Muscle layer of colon (tissue), 2 donors: ENCODE results near the gene RELL1.
"Not testable (repeated sequence)": the region's sequence is repeated elsewhere in the genome, so short reads cannot be mapped to it uniquely, and the experiment has no call there.

ENCODE experiments used
- H3K27ac ChIP-seq: one replicate; pipeline ENCODE4 v1.7.0; 2013; ENCODE audit warnings: low read depth, mild to moderate bottlenecking, low read length, moderate library complexity
- H3K27me3 ChIP-seq, 2 donors: one replicate each; pipeline ENCODE4 v1.7.0; 2013; ENCODE audit warnings: low read length in 2 of 2, mild to moderate bottlenecking in 2 of 2; ENCODE audit not compliant: insufficient read depth in 2 of 2, control insufficient read depth in 1 of 2
- H3K36me3 ChIP-seq: one replicate; pipeline ENCODE4 v1.7.0; 2013; ENCODE audit warnings: mild to moderate bottlenecking, low read length; ENCODE audit not compliant: insufficient read depth
- H3K4me1 ChIP-seq: one replicate; pipeline ENCODE4 v1.7.0; 2013; ENCODE audit warnings: mild to moderate bottlenecking, low read length; ENCODE audit not compliant: insufficient read depth
- H3K4me3 ChIP-seq, 2 donors: one replicate each; pipeline ENCODE4 v1.7.0; 2013; ENCODE audit warnings: low read length in 2 of 2, low read depth in 1 of 2, mild to moderate bottlenecking in 1 of 2, moderate library complexity in 1 of 2
- H3K9ac ChIP-seq: one replicate; pipeline ENCODE4 v1.7.0; 2013; ENCODE audit warnings: low read length
- H3K9me3 ChIP-seq: one replicate; pipeline ENCODE4 v1.7.0; 2013; ENCODE audit warnings: mild to moderate bottlenecking, low read length
- donor health status: abdominal sarcoma.
- donor health status: Adenocarcinoma of cecum.

Gene RELL1

GRCh38 chr4:37675587-37676290 is 10.4 kb downstream of the RELL1 start:
- H3K4me3 ChIP-seq, result no peak overlapping the region
- no peak overlapping the region for H3K27ac ChIP-seq
- H3K9me3 ChIP-seq, result no peaks in the 10 kb centered on the region
- H3K27me3 ChIP-seq, result no peaks in the 10 kb centered on the region
- H3K4me1 ChIP-seq, result peaks cover 30% of the 10 kb centered on the region
- no peaks in the 10 kb centered on the region for H3K36me3 ChIP-seq
- no peak overlapping the region for H3K9ac ChIP-seq

GRCh38 chr4:37674439-37674838 is 11.7 kb downstream of the RELL1 start:
- Histone ChIP-seq H3K4me3 (no peak overlapping the region), H3K27ac (no peak overlapping the region), H3K4me1 (peaks cover 30% of the 10 kb centered on the region), H3K9me3 (no peaks in the 10 kb centered on the region), H3K27me3 (no peaks in the 10 kb centered on the region), H3K9ac (no peak overlapping the region), H3K36me3 (no peaks in the 10 kb centered on the region)

GRCh38 chr4:37673538-37674192 is 12.5 kb downstream of the RELL1 start:
- H3K9me3 ChIP-seq, result no peaks in the 10 kb centered on the region
- H3K4me1 ChIP-seq, result peaks cover 25% of the 10 kb centered on the region

GRCh38 chr4:37671072-37671471 is 15.1 kb downstream of the RELL1 start:
- no peak overlapping the region for H3K27ac ChIP-seq
- no peak overlapping the region for H3K4me3 ChIP-seq
- H3K9ac ChIP-seq, result no peak overlapping the region
- peaks cover 26% of the 10 kb centered on the region for H3K4me1 ChIP-seq
- H3K36me3 ChIP-seq, result no peaks in the 10 kb centered on the region
- H3K9me3 ChIP-seq, result no peaks in the 10 kb centered on the region
- H3K27me3 ChIP-seq, result no peaks in the 10 kb centered on the region

More at GRCh38 chr4:37673538-37674192, 12.5 kb downstream of the RELL1 start:
- no peak overlapping the region for H3K4me3 ChIP-seq
- H3K36me3 ChIP-seq, result no peaks in the 10 kb centered on the region
- H3K27ac ChIP-seq, result no peak overlapping the region
- no peak overlapping the region for H3K9ac ChIP-seq
- H3K27me3 ChIP-seq, result no peaks in the 10 kb centered on the region

- Histone ChIP-seq H3K4me3 (no peak overlapping the region), H3K27ac (no peak overlapping the region), H3K9ac (no peak overlapping the region), H3K27me3 (no peaks in the 10 kb centered on the region), H3K4me1 (peaks cover 26% of the 10 kb centered on the region), H3K36me3 (no peaks in the 10 kb centered on the region), H3K9me3 (no peaks in the 10 kb centered on the region)
Measured at GRCh38 chr4:37670249-37670648, 15.9 kb downstream of the RELL1 start.

- not testable (repeated sequence) for H3K27ac ChIP-seq
Measured at GRCh38 chr4:37669124-37669523, 17.1 kb downstream of the RELL1 start.

GRCh38 chr4:37667197-37668100 is 18.7 kb downstream of the RELL1 start:
- Histone ChIP-seq H3K36me3 (no peaks in the 10 kb centered on the region), H3K27ac (no peak overlapping the region), H3K4me3 (no peak overlapping the region), H3K4me1 (peaks cover 36% of the 10 kb centered on the region), H3K9me3 (no peaks in the 10 kb centered on the region), H3K9ac (no peak overlapping the region), H3K27me3 (no peaks in the 10 kb centered on the region)

More at GRCh38 chr4:37669124-37669523, 17.1 kb downstream of the RELL1 start:
- H3K9me3 ChIP-seq, H3K4me3 ChIP-seq, H3K36me3 ChIP-seq, H3K9ac ChIP-seq, H3K27me3 ChIP-seq: not testable (repeated sequence)
- peaks cover 24% of the 10 kb centered on the region for H3K4me1 ChIP-seq

GRCh38 chr4:37666625-37667071 is 19.5 kb downstream of the RELL1 start:
- no peak overlapping the region for H3K4me3 ChIP-seq
- H3K36me3 ChIP-seq, result no peaks in the 10 kb centered on the region
- H3K27me3 ChIP-seq, result no peaks in the 10 kb centered on the region
- H3K4me1 ChIP-seq, result peaks cover 44% of the 10 kb centered on the region
- H3K9me3 ChIP-seq, result no peaks in the 10 kb centered on the region
- H3K9ac ChIP-seq, result no peak overlapping the region
- no peak overlapping the region for H3K27ac ChIP-seq

- H3K4me1 ChIP-seq, result peaks cover 44% of the 10 kb centered on the region
Measured at GRCh38 chr4:37665333-37666320, 20.5 kb downstream of the RELL1 start.

GRCh38 chr4:37664696-37665095 is 21.5 kb downstream of the RELL1 start:
- Histone ChIP-seq H3K4me3 (peak overlapping the region in 1 of 2 donors; percentile 15), H3K27me3 (no peaks in the 10 kb centered on the region), H3K9me3 (no peaks in the 10 kb centered on the region), H3K9ac (no peak overlapping the region), H3K4me1 (peaks cover 44% of the 10 kb centered on the region), H3K36me3 (no peaks in the 10 kb centered on the region), H3K27ac (peak overlapping the region; percentile 44)

More at GRCh38 chr4:37665333-37666320, 20.5 kb downstream of the RELL1 start:
- no peaks in the 10 kb centered on the region for H3K9me3 ChIP-seq
- no peak overlapping the region for H3K9ac ChIP-seq
- peak overlapping the region in 1 of 2 donors; percentile 11 for H3K4me3 ChIP-seq
- H3K27me3 ChIP-seq, result no peaks in the 10 kb centered on the region
- peak overlapping the region; percentile 44 for H3K27ac ChIP-seq
- H3K36me3 ChIP-seq, result no peaks in the 10 kb centered on the region
